ENCODE results near the gene GIT2. TPM values are rescaled to one million over a fixed set of nuclear protein-coding genes. Genes with fewer than 3 reads are reported as not detected.
A peak's percentile ranks its signal among the peaks of the same experiment; 100 is the strongest.

The GIT2 gene, protein sequence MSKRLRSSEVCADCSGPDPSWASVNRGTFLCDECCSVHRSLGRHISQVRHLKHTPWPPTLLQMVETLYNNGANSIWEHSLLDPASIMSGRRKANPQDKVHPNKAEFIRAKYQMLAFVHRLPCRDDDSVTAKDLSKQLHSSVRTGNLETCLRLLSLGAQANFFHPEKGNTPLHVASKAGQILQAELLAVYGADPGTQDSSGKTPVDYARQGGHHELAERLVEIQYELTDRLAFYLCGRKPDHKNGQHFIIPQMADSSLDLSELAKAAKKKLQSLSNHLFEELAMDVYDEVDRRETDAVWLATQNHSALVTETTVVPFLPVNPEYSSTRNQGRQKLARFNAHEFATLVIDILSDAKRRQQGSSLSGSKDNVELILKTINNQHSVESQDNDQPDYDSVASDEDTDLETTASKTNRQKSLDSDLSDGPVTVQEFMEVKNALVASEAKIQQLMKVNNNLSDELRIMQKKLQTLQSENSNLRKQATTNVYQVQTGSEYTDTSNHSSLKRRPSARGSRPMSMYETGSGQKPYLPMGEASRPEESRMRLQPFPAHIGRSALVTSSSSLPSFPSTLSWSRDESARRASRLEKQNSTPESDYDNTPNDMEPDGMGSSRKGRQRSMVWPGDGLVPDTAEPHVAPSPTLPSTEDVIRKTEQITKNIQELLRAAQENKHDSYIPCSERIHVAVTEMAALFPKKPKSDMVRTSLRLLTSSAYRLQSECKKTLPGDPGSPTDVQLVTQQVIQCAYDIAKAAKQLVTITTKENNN
- 10 to 100 TPM; 52.0 to 54.4 TPM for total RNA-seq
- 93.0 TPM for polyA plus RNA-seq

DNA sequence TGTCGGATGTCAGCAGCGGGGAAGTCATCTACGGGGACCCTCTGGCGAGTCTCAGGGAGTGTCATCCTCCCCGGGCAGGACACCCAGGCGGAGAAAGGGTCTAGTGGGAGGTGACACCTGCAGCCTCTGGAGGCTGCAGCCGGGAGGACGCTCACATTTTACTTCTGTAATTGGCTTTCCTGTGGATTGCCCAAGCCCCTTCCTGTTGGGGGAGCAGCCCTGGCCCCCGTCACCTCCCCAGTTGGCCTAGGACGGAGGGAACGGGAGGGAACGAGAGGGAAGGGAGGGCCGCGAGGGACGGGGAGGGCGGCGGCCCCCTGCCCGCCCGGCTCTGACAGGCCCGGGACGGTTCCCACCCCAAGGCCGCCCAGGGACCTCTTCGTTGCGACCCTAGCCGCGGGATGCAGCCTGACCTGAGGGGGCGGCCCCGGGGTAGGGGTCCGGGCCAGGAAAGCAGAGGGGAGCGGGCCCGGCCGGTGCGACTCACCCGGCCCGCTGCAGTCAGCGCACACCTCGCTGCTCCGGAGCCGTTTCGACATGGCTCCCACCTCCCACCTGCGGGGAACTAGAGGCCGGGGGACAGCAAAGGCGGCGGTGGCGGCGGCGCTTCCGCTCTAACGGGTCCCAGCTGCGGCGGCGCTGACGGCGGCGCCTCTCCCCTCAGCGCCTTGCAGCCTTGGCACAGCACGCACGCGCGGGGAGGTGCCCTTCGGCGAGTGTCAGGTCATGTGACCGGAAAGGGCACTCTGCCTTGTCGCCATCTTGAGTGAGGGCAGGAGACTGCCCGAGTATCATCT is at the start of gene GIT2:
Gene GIT2, minus strand, starts transcription at position 683 of the 797 bp plus-strand sequence. Its CDS starts 144 bp downstream, at position 539.
- no peaks in the 10 kb centered on the region for H3K27me3 Mint-ChIP-seq
- Histone ChIP-seq H3K9me3 (ENCODE audit: low read length) (no peaks in the 10 kb centered on the region), H3K4me1 (ENCODE audit: insufficient read depth, low read length) (peaks cover 43% of the 10 kb centered on the region), H3K4me3 (ENCODE audit: low read length) (peak within 1 kb of the TSS; percentile 77), H3K27ac (ENCODE audit: low read depth, low read length) (peak within 1 kb of the TSS; percentile 76), H3K36me3 (ENCODE audit: insufficient read depth, low read length) (no peaks in the 10 kb centered on the region), H3K27me3 (ENCODE audit: insufficient read depth, low read length, poor library complexity, severe bottlenecking) (no peaks in the 10 kb centered on the region)
- peak; percentile 93 to 97 (median 93) for DNase-seq
- H3K36me3 Mint-ChIP-seq: peaks cover 0 to 41% (median 0%) of the 10 kb centered on the region in 3 donors
- CTCF ChIA-PET: interaction anchor here (1.3 to 1.8 kb wide), 2 partner anchors 18 to 31 kb away, joined by 3 to 5 read pairs; no protein-coding TSS in a partner anchor
- H3K4me1 Mint-ChIP-seq: peaks cover 71 to 82% (median 74%) of the 10 kb centered on the region in 3 donors
- H3K9me3 Mint-ChIP-seq: no peaks in the 10 kb centered on the region
- peak within 1 kb of the TSS; percentile 88 to 100 (median 97) for H3K4me3 Mint-ChIP-seq
- peak within 1 kb of the TSS; percentile 81 to 99 (median 96) for H3K27ac Mint-ChIP-seq
- POLR2A ChIA-PET: interaction anchor here (0.6 to 1.0 kb wide), 2 partner anchors 506 to 610 kb away, joined by 3 to 6 read pairs; partner anchors contain the start of genes RAD9B and VPS29

DNA sequence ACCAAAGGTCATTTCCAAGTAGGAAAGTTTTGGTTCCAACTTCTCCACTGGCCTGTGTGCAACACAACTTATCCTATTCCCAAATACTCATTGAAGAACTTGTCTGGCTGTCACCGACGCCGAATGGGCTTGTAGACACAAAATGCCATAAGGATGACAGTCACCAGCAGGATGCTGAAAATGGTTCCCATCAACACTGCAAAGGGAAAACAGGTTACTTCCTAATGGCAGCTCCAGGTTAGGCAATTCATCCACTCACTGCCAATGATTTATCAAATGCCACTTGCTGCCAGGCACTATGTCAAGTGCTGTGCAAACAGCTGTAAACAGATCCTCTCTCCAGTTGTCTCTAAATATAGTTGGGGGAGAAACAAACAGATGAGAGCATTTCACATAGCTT is 46.1 kb upstream of the GIT2 start:
- Histone ChIP-seq H3K4me3 (ENCODE audit: low read length) (no peak overlapping the region), H3K9me3 (ENCODE audit: low read length) (no peaks in the 10 kb centered on the region), H3K36me3 (ENCODE audit: insufficient read depth, low read length) (peaks cover 10% of the 10 kb centered on the region), H3K27me3 (ENCODE audit: insufficient read depth, low read length, poor library complexity, severe bottlenecking) (no peaks in the 10 kb centered on the region), H3K27ac (ENCODE audit: low read depth, low read length) (no peak overlapping the region), H3K4me1 (ENCODE audit: insufficient read depth, low read length) (peaks cover 31% of the 10 kb centered on the region)
- Mint-ChIP-seq H3K36me3 (peaks cover 4 to 54% (median 4%) of the 10 kb centered on the region in 3 donors), H3K4me1 (peaks cover 44 to 59% (median 54%) of the 10 kb centered on the region in 3 donors), H3K9me3 (no peaks in the 10 kb centered on the region), H3K27ac (peak overlapping the region in 6 of 8 donors; percentile 12 to 72 (median 56)), H3K4me3 (no peak overlapping the region), H3K27me3 (no peaks in the 10 kb centered on the region)
- POLR2A ChIA-PET: no interaction called here
- CTCF ChIA-PET: interaction anchor here (1.0 kb wide), 1 partner anchor 10 kb away, joined by 3 read pairs; no protein-coding TSS in a partner anchor
- DNase-seq: no peak

DNA sequence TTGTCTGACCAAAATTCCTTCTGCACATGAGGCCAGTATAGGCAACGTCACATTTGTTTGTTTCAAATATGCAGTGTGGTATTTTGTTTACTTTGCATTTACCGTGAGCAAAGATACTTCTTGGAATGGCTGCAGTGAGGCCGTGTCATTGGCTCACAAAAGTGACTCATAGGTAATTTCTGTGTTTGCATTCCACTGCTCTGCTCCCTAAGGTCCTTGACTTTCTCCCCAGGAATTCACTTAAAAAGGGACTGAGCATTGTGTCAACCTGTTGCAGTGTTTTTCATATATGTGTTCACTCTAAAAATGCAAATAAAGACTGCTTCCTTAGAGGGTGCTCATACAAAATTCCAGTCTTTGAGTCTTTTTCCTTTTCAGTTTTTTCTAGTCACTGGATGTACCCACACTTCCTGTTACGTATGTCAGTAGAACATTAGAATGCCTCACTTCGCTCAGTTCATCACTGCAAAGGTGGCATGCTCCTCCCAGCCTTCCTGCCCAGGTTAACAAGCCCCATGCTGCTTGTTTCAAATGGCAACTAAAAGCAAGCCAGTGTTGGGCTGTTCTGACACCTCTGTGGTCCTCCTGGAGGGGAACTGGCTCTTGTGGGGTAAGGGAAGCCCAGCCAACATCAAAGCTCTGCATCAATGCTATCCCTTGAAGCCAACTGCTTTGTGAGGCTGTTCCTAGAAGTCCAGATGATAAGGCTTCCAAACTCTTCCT is 43.1 kb upstream of the GIT2 start:
- peaks cover 39 to 47% (median 41%) of the 10 kb centered on the region in 3 donors for H3K4me1 Mint-ChIP-seq
- Histone ChIP-seq H3K27ac (ENCODE audit: low read depth, low read length) (no peak overlapping the region), H3K4me1 (ENCODE audit: insufficient read depth, low read length) (peaks cover 21% of the 10 kb centered on the region), H3K4me3 (ENCODE audit: low read length) (no peak overlapping the region), H3K27me3 (ENCODE audit: insufficient read depth, low read length, poor library complexity, severe bottlenecking) (no peaks in the 10 kb centered on the region), H3K9me3 (ENCODE audit: low read length) (no peaks in the 10 kb centered on the region), H3K36me3 (ENCODE audit: insufficient read depth, low read length) (peaks cover 28% of the 10 kb centered on the region)
- H3K9me3 Mint-ChIP-seq: no peaks in the 10 kb centered on the region
- POLR2A ChIA-PET: no interaction called here
- peak in 2 of 5 donors; percentile 24 to 31 for DNase-seq
- H3K27ac Mint-ChIP-seq: peak overlapping the region; percentile 84 to 97 (median 92)
- peak overlapping the region in 5 of 7 donors; percentile 7 to 62 (median 40) for H3K4me3 Mint-ChIP-seq
- peaks cover 9 to 78% (median 17%) of the 10 kb centered on the region in 3 donors for H3K36me3 Mint-ChIP-seq
- CTCF ChIA-PET: no interaction called here
- H3K27me3 Mint-ChIP-seq: no peaks in the 10 kb centered on the region

DNA sequence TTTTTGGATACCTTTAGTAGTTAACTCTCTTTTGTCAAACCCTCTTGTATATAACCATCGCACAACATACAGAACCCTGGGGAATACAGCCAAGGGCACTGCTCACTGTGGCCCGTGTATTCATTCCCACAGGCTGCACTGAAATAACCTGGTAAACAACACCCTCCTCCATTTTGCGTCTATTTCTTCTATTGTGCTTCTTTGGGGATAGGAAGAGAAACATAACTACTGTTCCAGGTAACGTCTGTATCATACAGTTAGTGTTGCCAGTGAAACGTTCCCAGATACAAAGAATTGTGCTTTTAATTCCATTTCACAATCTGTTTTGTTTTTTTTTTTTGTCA is 42.5 kb upstream of the GIT2 start:
- CTCF ChIA-PET: no interaction called here

DNA sequence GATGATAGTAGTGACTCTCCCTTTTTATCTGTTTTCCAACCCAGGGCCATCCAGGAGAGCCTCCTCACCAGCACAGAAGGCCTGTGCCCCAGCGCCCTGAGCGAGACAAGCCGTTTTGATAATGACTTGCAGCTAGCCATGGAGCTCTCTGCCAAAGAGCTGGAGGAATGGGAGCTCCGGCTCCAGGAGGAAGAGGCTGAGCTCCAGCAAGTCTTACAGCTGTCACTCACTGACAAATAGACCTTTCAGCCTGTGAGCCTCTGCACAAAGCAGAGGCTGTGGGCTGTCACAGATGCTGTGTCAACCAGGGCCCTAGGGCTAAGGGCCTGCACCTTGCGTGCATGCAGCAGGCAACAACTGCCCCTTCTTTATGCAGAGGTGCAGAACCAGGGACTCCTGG is 41.1 kb upstream of the GIT2 start:
- H3K36me3 ChIP-seq (ENCODE audit: insufficient read depth, low read length): peaks cover 35% of the 10 kb centered on the region
- H3K4me1 ChIP-seq (ENCODE audit: insufficient read depth, low read length): peaks cover 21% of the 10 kb centered on the region
- Mint-ChIP-seq H3K4me1 (peaks cover 29 to 34% (median 29%) of the 10 kb centered on the region in 3 donors), H3K4me3 (no peak overlapping the region), H3K27ac (peak overlapping the region in 4 of 8 donors; percentile 40 to 97 (median 59)), H3K27me3 (no peaks in the 10 kb centered on the region), H3K9me3 (no peaks in the 10 kb centered on the region), H3K36me3 (peaks cover 5 to 82% (median 18%) of the 10 kb centered on the region in 3 donors)
- no peak for DNase-seq
- no peak overlapping the region for H3K4me3 ChIP-seq (ENCODE audit: low read length)
- ChIA-PET POLR2A (no interaction called here), CTCF (no interaction called here)
- H3K9me3 ChIP-seq (ENCODE audit: low read length): no peaks in the 10 kb centered on the region
- no peaks in the 10 kb centered on the region for H3K27me3 ChIP-seq (ENCODE audit: insufficient read depth, low read length, poor library complexity, severe bottlenecking)
- H3K27ac ChIP-seq (ENCODE audit: low read depth, low read length): no peak overlapping the region

More for the DNA sequence above, 42.5 kb upstream of the GIT2 start:
- Mint-ChIP-seq H3K36me3 (peaks cover 9 to 81% (median 16%) of the 10 kb centered on the region in 3 donors), H3K9me3 (no peaks in the 10 kb centered on the region), H3K4me1 (peaks cover 37 to 44% (median 38%) of the 10 kb centered on the region in 3 donors), H3K27me3 (no peaks in the 10 kb centered on the region), H3K27ac (peak overlapping the region; percentile 55 to 97 (median 89)), H3K4me3 (no peak overlapping the region)
- DNase-seq: no peak
- peaks cover 21% of the 10 kb centered on the region for H3K4me1 ChIP-seq (ENCODE audit: insufficient read depth, low read length)
- no peaks in the 10 kb centered on the region for H3K27me3 ChIP-seq (ENCODE audit: insufficient read depth, low read length, poor library complexity, severe bottlenecking)
- H3K27ac ChIP-seq (ENCODE audit: low read depth, low read length): no peak overlapping the region
- H3K36me3 ChIP-seq (ENCODE audit: insufficient read depth, low read length): peaks cover 33% of the 10 kb centered on the region
- H3K4me3 ChIP-seq (ENCODE audit: low read length): no peak overlapping the region
- POLR2A ChIA-PET: no interaction called here
- no peaks in the 10 kb centered on the region for H3K9me3 ChIP-seq (ENCODE audit: low read length)

DNA sequence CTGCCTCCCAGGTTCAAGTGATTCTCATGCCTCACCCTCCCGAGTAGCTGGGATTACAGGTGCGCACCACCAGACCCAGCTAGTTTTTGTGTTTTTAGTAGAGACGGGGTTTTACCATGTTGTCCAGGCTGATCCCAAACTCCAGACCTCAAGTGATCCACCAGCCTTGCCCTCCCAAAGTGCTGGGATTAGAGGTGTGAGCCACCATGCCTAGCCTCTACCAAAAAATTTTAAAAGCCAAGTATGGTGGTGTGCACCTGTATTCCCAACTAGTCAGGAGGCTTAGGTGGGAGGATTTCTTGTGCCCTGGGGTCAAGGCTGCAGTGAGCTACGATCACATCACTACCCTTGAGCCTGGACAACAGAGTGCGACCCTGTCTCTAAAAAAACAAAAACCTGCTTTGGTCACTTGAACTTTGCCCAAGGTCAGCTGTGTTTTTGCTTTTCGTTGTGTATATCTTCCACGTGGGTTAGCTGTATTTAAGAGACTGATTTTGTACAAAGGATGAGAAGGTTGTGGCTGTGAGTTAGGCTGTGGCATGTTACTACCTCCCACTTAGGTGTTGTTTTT is 39.5 kb upstream of the GIT2 start:
- peaks cover 35% of the 10 kb centered on the region for H3K36me3 ChIP-seq (ENCODE audit: insufficient read depth, low read length)
- DNase-seq: no peak
- H3K4me3 Mint-ChIP-seq: no peak overlapping the region
- no peaks in the 10 kb centered on the region for H3K9me3 Mint-ChIP-seq
- no peaks in the 10 kb centered on the region for H3K9me3 ChIP-seq (ENCODE audit: low read length)
- CTCF ChIA-PET: no interaction called here
- H3K36me3 Mint-ChIP-seq: peaks cover 5 to 83% (median 19%) of the 10 kb centered on the region in 3 donors
- no peaks in the 10 kb centered on the region for H3K27me3 Mint-ChIP-seq
- POLR2A ChIA-PET: no interaction called here
- peaks cover 19% of the 10 kb centered on the region for H3K4me1 ChIP-seq (ENCODE audit: insufficient read depth, low read length)
- H3K27me3 ChIP-seq (ENCODE audit: insufficient read depth, low read length, poor library complexity, severe bottlenecking): no peaks in the 10 kb centered on the region
- no peak overlapping the region for H3K4me3 ChIP-seq (ENCODE audit: low read length)
- peak overlapping the region in 3 of 8 donors; percentile 46 to 73 (median 66) for H3K27ac Mint-ChIP-seq
- peaks cover 21 to 25% (median 23%) of the 10 kb centered on the region in 3 donors for H3K4me1 Mint-ChIP-seq
- no peak overlapping the region for H3K27ac ChIP-seq (ENCODE audit: low read depth, low read length)

DNA sequence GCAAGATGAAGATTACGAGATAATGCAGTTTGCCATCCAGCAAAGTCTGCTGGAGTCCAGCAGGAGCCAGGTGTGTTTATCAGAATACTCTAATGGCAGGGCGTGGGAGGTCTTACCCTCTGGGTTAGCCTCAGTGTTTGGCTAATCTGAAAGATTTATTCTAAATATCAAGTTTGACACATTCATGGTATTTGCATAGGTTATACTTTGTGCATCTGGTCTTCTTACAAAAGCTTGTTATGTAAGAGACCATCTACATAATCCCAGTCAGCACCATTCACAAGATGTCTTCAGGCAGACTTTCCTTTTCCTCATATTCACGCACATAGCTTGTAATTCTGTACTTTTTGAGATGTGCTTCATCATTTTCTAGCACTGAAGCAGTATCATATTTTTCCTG is 37.7 kb upstream of the GIT2 start:
- ChIA-PET CTCF (no interaction called here), POLR2A (no interaction called here)
- Histone ChIP-seq H3K36me3 (ENCODE audit: insufficient read depth, low read length) (peaks cover 48% of the 10 kb centered on the region), H3K4me3 (ENCODE audit: low read length) (no peak overlapping the region), H3K4me1 (ENCODE audit: insufficient read depth, low read length) (peaks cover 1% of the 10 kb centered on the region), H3K27ac (ENCODE audit: low read depth, low read length) (no peak overlapping the region), H3K27me3 (ENCODE audit: insufficient read depth, low read length, poor library complexity, severe bottlenecking) (no peaks in the 10 kb centered on the region), H3K9me3 (ENCODE audit: low read length) (no peaks in the 10 kb centered on the region)
- Mint-ChIP-seq H3K36me3 (peaks cover 5 to 85% (median 19%) of the 10 kb centered on the region in 3 donors), H3K4me1 (peaks cover 4 to 8% (median 8%) of the 10 kb centered on the region in 3 donors), H3K27ac (peak overlapping the region in 3 of 8 donors; percentile 36 to 58 (median 42)), H3K27me3 (no peaks in the 10 kb centered on the region), H3K4me3 (no peak overlapping the region), H3K9me3 (no peaks in the 10 kb centered on the region)
- no peak for DNase-seq

Data from CD8-positive, alpha-beta memory T cell (primary cell).